Skeletal muscle tissue (tissue), 4 donors: ENCODE results near the gene LETM1. TPM values are rescaled to one million over a fixed set of nuclear protein-coding genes. Genes with fewer than 3 reads are reported as not detected.
A peak's percentile ranks its signal among the peaks of the same experiment; 100 is the strongest.
"Not testable (repeated sequence)": the region's sequence is repeated elsewhere in the genome, so short reads cannot be mapped to it uniquely, and the experiment has no call there.

ENCODE experiments used
- H3K27ac ChIP-seq: one replicate; pipeline ENCODE4 v1.7.0; 2013; ENCODE audit warnings: mild to moderate bottlenecking, low read depth, low read length, inconsistent platforms
- H3K27me3 ChIP-seq, 3 donors: one replicate each; pipeline ENCODE4 v1.7.0; 2013; ENCODE audit warnings: low read length in 3 of 3; ENCODE audit not compliant: control insufficient read depth in 3 of 3, insufficient read depth in 3 of 3
- H3K36me3 ChIP-seq, 3 donors: one replicate each; pipeline ENCODE4 v1.7.0; 2013; ENCODE audit warnings: low read length in 3 of 3; ENCODE audit not compliant: control insufficient read depth in 3 of 3, insufficient read depth in 3 of 3
- H3K4me1 ChIP-seq, 3 donors: one replicate each; pipeline ENCODE4 v1.7.0; 2013; ENCODE audit warnings: low read length in 3 of 3, mild to moderate bottlenecking in 3 of 3; ENCODE audit not compliant: control insufficient read depth in 3 of 3, insufficient read depth in 3 of 3
- H3K4me3 ChIP-seq, 3 donors: one replicate each; pipeline ENCODE4 v1.7.0; 2013; ENCODE audit warnings: low read length in 3 of 3
- H3K9ac ChIP-seq, 3 donors: one replicate each; pipeline ENCODE4 v1.7.0; 2013; ENCODE audit warnings: low read length in 3 of 3, mild to moderate bottlenecking in 3 of 3, moderate library complexity in 2 of 3, low read depth in 1 of 3
- H3K9me3 ChIP-seq, 3 donors: one replicate each; pipeline ENCODE4 v1.7.0; 2013; ENCODE audit warnings: low read length in 3 of 3; ENCODE audit not compliant: control insufficient read depth in 3 of 3
- total RNA-seq: library from RNA; depleted of rRNA; stranded (reverse); fragments of >200 nt; gene quantifications from one replicate; pipeline ENCODE4 v1.2.3, GENCODE V29; 2014
- donor health status: Osteomylitis.

The LETM1 gene
- total RNA-seq, 1 donor from 2014 or later, result 32.4 TPM

DNA sequence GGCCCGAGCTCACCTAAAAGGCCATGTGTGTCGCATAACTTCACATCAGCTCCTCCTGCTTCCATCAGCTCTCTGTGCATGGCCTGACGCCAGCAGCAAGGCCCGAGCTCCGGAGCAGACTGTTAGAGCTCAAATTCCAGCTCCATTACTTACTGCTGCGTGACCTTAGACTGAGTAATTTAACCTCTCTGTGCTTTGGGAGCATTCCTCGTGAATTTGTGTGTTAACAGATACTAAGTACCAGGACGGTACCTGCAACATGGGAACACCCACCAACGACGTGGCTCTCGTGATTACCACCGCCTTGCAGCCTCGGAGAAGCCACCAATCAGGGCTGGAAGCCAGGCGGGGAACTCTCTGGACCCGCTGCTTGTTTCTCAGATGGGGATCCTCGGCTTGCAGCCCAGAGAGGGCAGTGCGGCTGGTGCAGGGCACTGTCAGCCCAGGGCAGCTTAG lies 12.9 kb downstream of the LETM1 start:
- Histone ChIP-seq H3K4me1 (peaks cover 0 to 24% (median 21%) of the 10 kb centered on the region in 3 donors), H3K36me3 (peaks cover 28 to 35% (median 35%) of the 10 kb centered on the region in 3 donors), H3K9ac (peak overlapping the region in 1 of 3 donors; percentile 33), H3K4me3 (no peak overlapping the region), H3K27ac (no peak overlapping the region), H3K27me3 (no peaks in the 10 kb centered on the region), H3K9me3 (no peaks in the 10 kb centered on the region)

DNA sequence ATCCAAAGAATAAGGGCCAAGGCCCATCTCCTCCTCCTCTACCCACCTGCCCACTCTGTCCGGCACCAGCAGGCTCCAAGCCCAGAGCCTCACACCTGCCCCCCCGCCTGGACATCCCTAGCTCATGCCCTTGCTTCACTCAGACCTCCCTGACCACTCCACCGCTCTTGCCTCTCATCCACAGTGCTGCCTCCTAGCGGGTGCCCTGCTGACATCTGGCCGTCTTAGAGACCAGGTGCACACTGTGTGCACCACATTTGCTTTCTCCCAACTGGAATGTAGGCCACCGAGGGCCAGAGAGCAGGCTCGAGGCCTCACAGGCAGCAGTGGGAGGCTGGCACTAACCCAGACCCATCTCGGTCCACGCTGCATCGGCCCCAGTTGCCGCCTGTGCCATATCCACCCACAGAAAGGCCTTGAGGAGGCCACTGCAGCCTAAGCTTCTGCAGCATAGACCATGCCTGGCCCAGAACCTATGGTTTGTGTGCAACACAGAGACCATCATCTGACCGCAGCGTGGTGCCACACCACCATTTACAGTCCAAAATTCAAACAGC lies 13.5 kb downstream of the LETM1 start:
- no peaks in the 10 kb centered on the region for H3K9me3 ChIP-seq
- peaks cover 27 to 35% (median 35%) of the 10 kb centered on the region in 3 donors for H3K36me3 ChIP-seq
- H3K9ac ChIP-seq, result peak overlapping the region in 1 of 3 donors; percentile 33
- no peaks in the 10 kb centered on the region for H3K27me3 ChIP-seq
- H3K27ac ChIP-seq, result no peak overlapping the region
- H3K4me1 ChIP-seq, result peaks cover 0 to 24% (median 21%) of the 10 kb centered on the region in 3 donors
- H3K4me3 ChIP-seq, result no peak overlapping the region

DNA sequence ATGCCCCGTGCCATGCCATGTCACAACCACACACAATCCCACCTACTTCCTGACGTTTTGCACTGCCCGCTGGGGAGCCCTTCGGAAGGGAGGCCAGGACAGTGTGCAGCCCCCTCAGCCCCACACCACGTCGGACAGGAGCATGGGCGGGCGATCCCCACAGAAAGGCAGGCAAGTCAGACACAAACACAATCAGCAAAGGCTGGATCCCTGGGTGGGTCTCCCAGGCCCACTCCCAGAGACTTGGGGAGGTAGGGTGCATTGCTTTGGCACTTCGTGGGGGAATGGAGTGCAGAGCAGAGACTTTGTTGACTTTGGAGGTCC lies 14.1 kb downstream of the LETM1 start:
- Histone ChIP-seq H3K4me1 (peaks cover 0 to 24% (median 21%) of the 10 kb centered on the region in 3 donors), H3K9me3 (no peaks in the 10 kb centered on the region), H3K9ac (peak overlapping the region in 2 of 3 donors; percentile 8 to 43), H3K27me3 (no peaks in the 10 kb centered on the region), H3K36me3 (peaks cover 28 to 40% (median 37%) of the 10 kb centered on the region in 3 donors), H3K4me3 (no peak overlapping the region), H3K27ac (no peak overlapping the region)

DNA sequence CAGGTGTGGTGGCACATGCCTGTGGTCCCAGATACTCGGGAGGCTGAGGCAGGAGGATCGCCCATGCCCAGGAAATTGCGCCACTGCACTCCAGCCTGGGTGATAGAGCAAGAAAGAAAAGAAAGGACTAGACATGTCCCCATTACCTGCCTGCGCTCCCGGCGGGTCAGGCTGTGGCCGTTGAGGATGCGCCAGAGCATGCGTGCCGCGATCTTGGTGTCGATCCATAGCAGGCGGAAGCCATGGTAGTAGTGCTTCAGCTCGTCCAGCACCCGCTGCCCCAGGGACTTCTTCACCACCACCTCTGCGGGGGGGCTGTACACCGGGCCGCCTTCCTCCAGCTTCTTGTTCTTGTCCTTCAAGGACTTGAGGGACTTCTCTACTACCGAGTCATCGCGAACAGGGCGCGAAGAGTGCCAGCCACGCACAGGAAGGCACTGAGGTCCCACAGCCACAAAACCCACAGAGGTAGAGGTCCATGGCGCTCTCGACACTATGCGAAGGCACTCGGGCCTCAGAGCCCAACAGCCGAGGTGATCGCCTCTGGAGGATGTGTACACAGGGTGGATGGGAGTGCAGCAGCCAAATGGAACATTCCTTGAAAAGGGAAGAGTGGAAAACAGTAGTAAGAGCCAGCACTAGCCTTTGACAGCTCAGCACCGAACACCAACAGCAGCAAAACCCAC lies 14.6 kb downstream of the LETM1 start:
- Histone ChIP-seq H3K9ac (peak overlapping the region in 2 of 3 donors; percentile 8 to 43), H3K36me3 (peaks cover 31 to 46% (median 41%) of the 10 kb centered on the region in 3 donors), H3K27me3 (no peaks in the 10 kb centered on the region), H3K27ac (no peak overlapping the region), H3K9me3 (no peaks in the 10 kb centered on the region), H3K4me3 (no peak overlapping the region), H3K4me1 (peaks cover 0 to 24% (median 21%) of the 10 kb centered on the region in 3 donors)

DNA sequence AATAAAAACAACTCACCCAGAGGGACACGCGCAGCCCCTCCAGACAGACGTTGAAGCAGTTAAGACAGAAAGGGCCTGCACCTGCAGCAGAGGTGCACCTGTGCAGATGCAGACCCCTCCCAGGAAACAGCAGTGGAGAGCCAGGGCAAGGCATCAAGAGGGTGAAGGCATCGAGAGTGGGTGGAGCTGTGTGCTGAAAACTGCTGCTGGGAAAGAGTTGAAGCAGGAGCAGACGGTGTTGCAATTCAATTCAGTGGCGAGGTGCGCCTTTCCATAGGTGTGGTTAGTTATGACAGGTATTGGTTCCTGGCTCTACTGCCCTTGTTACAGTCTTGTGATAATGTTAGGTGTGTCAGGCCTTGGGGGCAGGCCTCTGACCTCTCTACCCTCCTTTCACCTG lies 16.7 kb downstream of the LETM1 start:
- Histone ChIP-seq H3K27me3 (no peaks in the 10 kb centered on the region), H3K9me3 (no peaks in the 10 kb centered on the region), H3K9ac (no peak overlapping the region), H3K4me3 (no peak overlapping the region), H3K36me3 (peaks cover 48 to 64% (median 57%) of the 10 kb centered on the region in 3 donors), H3K27ac (no peak overlapping the region), H3K4me1 (peaks cover 0 to 24% (median 21%) of the 10 kb centered on the region in 3 donors)

DNA sequence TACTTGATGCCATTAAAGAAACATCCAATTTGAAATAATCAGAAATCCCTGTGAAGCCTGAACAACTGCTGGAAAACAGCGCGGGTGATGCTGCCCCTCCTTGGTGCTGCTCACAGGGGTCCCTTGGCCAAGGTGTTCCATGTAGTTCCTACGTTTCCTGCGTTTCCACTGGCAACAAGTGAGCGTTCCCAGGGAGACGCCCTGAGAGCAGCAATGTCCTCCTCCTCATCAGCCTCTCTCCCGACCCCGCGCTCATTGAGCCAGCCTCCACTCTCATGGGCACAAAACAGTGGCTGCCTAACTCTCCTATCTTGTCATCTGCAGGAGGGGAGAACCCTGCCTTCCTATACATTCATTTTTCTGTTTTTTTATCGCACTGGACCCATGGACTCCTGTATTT lies 18.9 kb downstream of the LETM1 start:
- Histone ChIP-seq H3K9ac (no peak overlapping the region), H3K27ac (no peak overlapping the region), H3K9me3 (no peaks in the 10 kb centered on the region), H3K4me3 (no peak overlapping the region), H3K4me1 (peaks cover 0 to 6% (median 4%) of the 10 kb centered on the region in 3 donors), H3K36me3 (peaks cover 61 to 73% (median 68%) of the 10 kb centered on the region in 3 donors), H3K27me3 (no peaks in the 10 kb centered on the region)

DNA sequence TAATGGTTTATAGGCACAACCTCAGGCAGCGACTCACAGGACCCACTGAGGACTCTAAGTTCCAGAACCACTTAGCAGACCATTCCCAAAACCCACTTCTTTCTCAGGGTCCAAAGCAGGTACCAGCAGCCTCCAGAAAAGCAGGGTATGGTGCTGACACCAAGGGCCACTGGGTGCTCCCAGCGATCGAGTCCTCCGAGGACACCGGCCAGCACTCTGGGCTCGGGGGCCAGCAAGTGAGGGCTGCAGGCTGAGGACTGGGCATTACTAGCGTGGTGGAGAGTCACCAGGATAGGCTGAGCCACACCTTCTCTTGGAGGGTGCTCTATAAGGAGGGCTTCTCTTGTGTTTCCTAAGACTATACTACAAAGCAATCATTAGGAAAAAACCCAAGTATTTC lies 19.3 kb downstream of the LETM1 start:
- H3K4me3 ChIP-seq, result no peak overlapping the region
- H3K27me3 ChIP-seq, result no peaks in the 10 kb centered on the region
- H3K4me1 ChIP-seq, result peaks cover 0 to 2% (median 0%) of the 10 kb centered on the region in 3 donors
- no peak overlapping the region for H3K27ac ChIP-seq
- no peaks in the 10 kb centered on the region for H3K9me3 ChIP-seq
- H3K9ac ChIP-seq, result no peak overlapping the region
- peaks cover 64 to 74% (median 68%) of the 10 kb centered on the region in 3 donors for H3K36me3 ChIP-seq

DNA sequence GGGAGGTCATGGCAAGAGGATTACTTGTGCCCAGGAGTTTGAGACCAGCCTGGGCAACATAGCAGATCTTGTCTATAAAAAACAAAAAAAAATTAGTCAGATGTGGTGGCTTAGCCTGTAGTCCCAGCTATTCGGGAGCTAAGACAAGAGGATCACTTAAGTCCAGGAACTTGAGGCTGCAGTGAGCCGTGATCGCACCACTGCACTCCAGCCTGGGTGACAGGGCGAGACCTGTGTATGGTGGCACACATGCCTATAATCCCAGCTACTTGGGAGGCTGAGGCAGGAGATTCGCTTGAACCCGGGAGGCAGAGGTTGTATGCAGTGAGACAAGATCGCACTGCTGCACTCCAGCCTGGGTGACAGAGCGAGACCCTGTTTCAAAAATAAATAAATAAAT lies 20.1 kb downstream of the LETM1 start:
- not testable (repeated sequence) for H3K4me3 ChIP-seq, H3K9me3 ChIP-seq, H3K9ac ChIP-seq, H3K4me1 ChIP-seq, H3K27me3 ChIP-seq, H3K27ac ChIP-seq
- peaks cover 67 to 74% (median 68%) of the 10 kb centered on the region in 3 donors for H3K36me3 ChIP-seq

DNA sequence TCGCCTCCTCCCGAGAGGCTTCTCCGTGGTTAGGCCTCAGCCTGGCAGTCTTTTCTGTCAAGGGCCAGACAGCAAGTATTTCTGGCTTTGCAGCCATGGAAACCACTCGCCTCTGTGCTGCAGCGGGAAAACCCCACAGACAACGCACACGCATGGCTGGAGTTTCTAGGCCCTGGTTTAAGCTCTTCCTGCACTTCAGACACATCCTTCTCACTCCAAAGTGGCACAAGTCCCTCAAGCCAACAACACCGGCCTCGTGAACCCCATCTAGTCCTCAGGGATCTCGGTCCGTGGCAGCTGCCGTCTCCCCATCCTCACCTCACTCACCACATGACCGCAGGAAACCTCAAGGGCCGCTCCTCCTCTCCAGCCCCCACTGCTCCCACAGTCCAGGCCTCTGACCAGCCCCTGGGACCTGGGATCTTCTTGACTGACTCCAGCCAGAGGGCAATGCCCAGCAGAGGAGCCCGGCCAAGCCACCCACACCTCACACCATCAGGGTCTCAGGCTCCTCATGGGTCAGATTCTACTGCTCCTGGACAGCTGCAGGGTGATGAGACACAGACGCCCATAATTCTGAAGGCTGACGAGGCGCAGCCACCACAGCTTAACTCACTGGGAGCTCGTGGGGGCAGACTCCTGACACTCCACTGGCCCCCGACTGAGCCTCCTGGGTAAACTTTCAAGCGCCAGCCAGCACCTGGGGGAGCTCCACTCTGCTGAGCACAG lies 21.7 kb downstream of the LETM1 start:
- H3K36me3 ChIP-seq, result peaks cover 61 to 67% (median 62%) of the 10 kb centered on the region in 3 donors
- H3K27ac ChIP-seq, result no peak overlapping the region
- H3K4me1 ChIP-seq, result no peaks in the 10 kb centered on the region
- H3K9me3 ChIP-seq, result no peaks in the 10 kb centered on the region
- no peak overlapping the region for H3K4me3 ChIP-seq
- no peak overlapping the region for H3K9ac ChIP-seq
- H3K27me3 ChIP-seq, result no peaks in the 10 kb centered on the region
